Natural killer cell (primary cell): ENCODE data around the gene SLC22A4. TPM values are rescaled to one million over a fixed set of nuclear protein-coding genes. Genes with fewer than 3 reads are reported as not detected.
A peak's percentile ranks its signal among the peaks of the same experiment; 100 is the strongest.

Experiments used
- ATAC-seq, 3 donors: fragments of 150-1000 bp in 2 of 3; fragments of 200-7000 bp in 1 of 3; cut with Tn5 transposase; 1 replicate in 1 of 3; 2 replicates in 2 of 3; pipeline ENCODE4 v1.10.0; 2021; ENCODE audit warnings: mild to moderate bottlenecking in 2 of 3, moderate library complexity in 2 of 3
- DNase-seq, 2 donors: peaks; one replicate each; pipeline versions ENCODE4 v3.0.0 to v3.0.0-alpha.2; 2013 to 2021; ENCODE audit warnings: mixed read lengths in 1 of 2
- H3K27ac ChIP-seq: one replicate; pipeline ENCODE4 v1.5.1; 2013; ENCODE audit warnings: mild to moderate bottlenecking, low read length
- H3K27me3 ChIP-seq: one replicate; pipeline ENCODE4 v1.6.1; 2013; ENCODE audit warnings: low read length; ENCODE audit not compliant: control insufficient read depth, insufficient read depth
- H3K36me3 ChIP-seq: one replicate; pipeline ENCODE4 v1.6.1; 2013; ENCODE audit warnings: low read length; ENCODE audit not compliant: control insufficient read depth, insufficient read depth
- H3K4me1 ChIP-seq: one replicate; pipeline ENCODE4 v1.6.1; 2013; ENCODE audit warnings: low read length; ENCODE audit not compliant: control insufficient read depth, insufficient read depth
- H3K4me3 ChIP-seq: one replicate; pipeline ENCODE4 v1.5.1; 2013; ENCODE audit warnings: low read length
- H3K9me3 ChIP-seq: one replicate; pipeline ENCODE4 v1.6.1; 2013; ENCODE audit warnings: low read length; ENCODE audit not compliant: control insufficient read depth, insufficient read depth
- H3K27ac Mint-ChIP-seq, 2 donors: one replicate each; pipeline ENCODE4 v1.8.0; 2022; ENCODE audit warnings: mild to moderate bottlenecking in 2 of 2, mixed read lengths in 2 of 2, moderate library complexity in 1 of 2
- H3K27me3 Mint-ChIP-seq, 2 donors: one replicate each; pipeline ENCODE4 v1.8.0; 2022; ENCODE audit warnings: low read depth in 2 of 2, mixed read lengths in 2 of 2
- H3K36me3 Mint-ChIP-seq: one replicate; pipeline ENCODE4 v1.8.0; 2022; ENCODE audit warnings: mixed read lengths
- H3K4me1 Mint-ChIP-seq, 2 donors: one replicate each; pipeline ENCODE4 v1.8.0; 2022; ENCODE audit warnings: mixed read lengths in 2 of 2
- H3K4me3 Mint-ChIP-seq: one replicate; pipeline ENCODE4 v1.8.0; 2022; ENCODE audit warnings: mild to moderate bottlenecking, moderate library complexity, mixed read lengths
- H3K9me3 Mint-ChIP-seq, 2 donors: one replicate each; pipeline ENCODE4 v1.8.0; 2022; ENCODE audit warnings: mixed read lengths in 2 of 2
- CTCF ChIP-seq: fragments of 200-600 bp; IDR thresholded peaks from one replicate; pipeline ENCODE4 v1.8.0; 2022; ENCODE audit warnings: antibody characterized with exemption
- WGBS: methylation state at CpG from one replicate; pipeline ENCODE4 v1.1.7; 2013; ENCODE audit warnings: missing lambda C conversion rate; ENCODE audit not compliant: insufficient coverage; 5-methylcytosine and 5-hydroxymethylcytosine counted together
- intact Hi-C: fragments of 100-400 bp; cut with micrococcal nuclease; formaldehyde crosslinking; loops from one replicate; pipeline ENCODE4 v1.14.2; 2022
- total RNA-seq, 4 donors: library from RNA; stranded (reverse); fragments of 120-200 nt in 1 of 4; gene quantifications; one replicate each; pipeline versions ENCODE4 v1.2.3 to v1.2.4, GENCODE V29; 2013 to 2022

SLC22A4 gene
- total RNA-seq, 3 donors from 2014 or later (not counting 1 experiment from before 2014, with no cell fraction given) = 0.14 to 2.3 (median 0.27) TPM

GRCh38 chr5:132369007-132369473, 74.8 kb downstream of the SLC22A4 start:
- intact Hi-C loops = no loop called here
- peak overlapping the region in 1 of 2 donors; percentile 75 for H3K27ac Mint-ChIP-seq
- Histone ChIP-seq H3K27me3 (no peaks in the 10 kb centered on the region), H3K4me1 (peaks cover 8% of the 10 kb centered on the region), H3K36me3 (no peaks in the 10 kb centered on the region), H3K4me3 (peak overlapping the region; percentile 67), H3K27ac (peak overlapping the region; percentile 76), H3K9me3 (no peaks in the 10 kb centered on the region)
- no peak for TF ChIP-seq CTCF
- DNase-seq = no peak
- peaks cover 0 to 5% of the 10 kb centered on the region in 2 donors for H3K27me3 Mint-ChIP-seq
- H3K4me1 Mint-ChIP-seq = peaks cover 7 to 18% of the 10 kb centered on the region in 2 donors
- H3K9me3 Mint-ChIP-seq = no peaks in the 10 kb centered on the region
- peak overlapping the region; percentile 86 for H3K4me3 Mint-ChIP-seq
- H3K36me3 Mint-ChIP-seq = no peaks in the 10 kb centered on the region
- ATAC-seq = peak in 1 of 3 donors; percentile 5
- 15% methylated on average over 8 of the region's 9 CpGs for WGBS

- intact Hi-C loops = no loop called here
- Mint-ChIP-seq H3K4me3 (peak within 1 kb of the TSS; percentile 86), H3K27ac (peak within 1 kb of the TSS; percentile 38 to 75)
These were observed 75.4 kb downstream of the SLC22A4 start, which contains the start of gene SLC22A5 for GRCh38 chr5:132369474-132370180. SLC22A5 (plus strand) TSS chr5:132369710; CDS start chr5:132369973, 263 bp downstream.

GRCh38 chr5:132370181-132370970, 76.2 kb downstream of the SLC22A4 start:
- Mint-ChIP-seq H3K4me1 (peaks cover 7 to 18% of the 10 kb centered on the region in 2 donors), H3K9me3 (no peaks in the 10 kb centered on the region), H3K27me3 (peaks cover 0 to 5% of the 10 kb centered on the region in 2 donors), H3K4me3 (peak overlapping the region; percentile 86), H3K36me3 (no peaks in the 10 kb centered on the region), H3K27ac (peak overlapping the region; percentile 38 to 75)
- H3K27me3 ChIP-seq = no peaks in the 10 kb centered on the region
- H3K36me3 ChIP-seq = no peaks in the 10 kb centered on the region
- H3K4me1 ChIP-seq = peaks cover 8% of the 10 kb centered on the region
- intact Hi-C loops = no loop called here
- H3K27ac ChIP-seq = no peak overlapping the region
- no peaks in the 10 kb centered on the region for H3K9me3 ChIP-seq
- no peak for TF ChIP-seq CTCF
- DNase-seq (no peak), ATAC-seq (no peak)
- peak overlapping the region; percentile 67 for H3K4me3 ChIP-seq
- 22% methylated on average over 33 of the region's 34 CpGs for WGBS

More at GRCh38 chr5:132369474-132370180, 75.4 kb downstream of the SLC22A4 start, which contains the start of gene SLC22A5:
- H3K27ac ChIP-seq = peak within 1 kb of the TSS; percentile 76
- ATAC-seq = peak; percentile 87 to 93 (median 89)
- H3K9me3 Mint-ChIP-seq = no peaks in the 10 kb centered on the region
- peaks cover 8% of the 10 kb centered on the region for H3K4me1 ChIP-seq
- H3K4me1 Mint-ChIP-seq = peaks cover 7 to 18% of the 10 kb centered on the region in 2 donors
- peak; percentile 59 to 83 for DNase-seq
- peaks cover 0 to 5% of the 10 kb centered on the region in 2 donors for H3K27me3 Mint-ChIP-seq
- H3K27me3 ChIP-seq = no peaks in the 10 kb centered on the region
- peak within 1 kb of the TSS; percentile 67 for H3K4me3 ChIP-seq
- no peaks in the 10 kb centered on the region for H3K36me3 ChIP-seq
- TF ChIP-seq CTCF = no peak
- under 1% methylated on average over 83 of the region's 83 CpGs for WGBS
- H3K36me3 Mint-ChIP-seq = no peaks in the 10 kb centered on the region
- no peaks in the 10 kb centered on the region for H3K9me3 ChIP-seq
